D721Med (cell line): ENCODE measurements around the gene PTPN1.
"Not testable (repeated sequence)": the region's sequence is repeated elsewhere in the genome, so short reads cannot be mapped to it uniquely, and the experiment has no call there.

Experiments
- DNase-seq: peaks from one replicate; pipeline ENCODE4 v3.0.0; 2011; ENCODE audit warnings: low spot score; ENCODE audit not compliant: insufficient read length
- FAIRE-seq: peaks from 2 replicates; lab custom pipeline; 2011; peaks lifted over from hg19 to GRCh38; lab: Jason Lieb, UNC
- TF ChIP-seq, protein P1 (sequence below): IDR thresholded peaks from 2 replicates; pipeline ENCODE4 v1.5.1; 2012; ENCODE audit warnings: mild to moderate bottlenecking, control low read depth; ENCODE audit not compliant: insufficient read depth; ENCODE audit errors: missing control alignments

PTPN1 gene

GRCh38 chr20:50565383-50565782 is 55.2 kb downstream of the PTPN1 start:
- FAIRE-seq (no peak), DNase-seq (no peak)
- TF ChIP-seq, protein P1, sequence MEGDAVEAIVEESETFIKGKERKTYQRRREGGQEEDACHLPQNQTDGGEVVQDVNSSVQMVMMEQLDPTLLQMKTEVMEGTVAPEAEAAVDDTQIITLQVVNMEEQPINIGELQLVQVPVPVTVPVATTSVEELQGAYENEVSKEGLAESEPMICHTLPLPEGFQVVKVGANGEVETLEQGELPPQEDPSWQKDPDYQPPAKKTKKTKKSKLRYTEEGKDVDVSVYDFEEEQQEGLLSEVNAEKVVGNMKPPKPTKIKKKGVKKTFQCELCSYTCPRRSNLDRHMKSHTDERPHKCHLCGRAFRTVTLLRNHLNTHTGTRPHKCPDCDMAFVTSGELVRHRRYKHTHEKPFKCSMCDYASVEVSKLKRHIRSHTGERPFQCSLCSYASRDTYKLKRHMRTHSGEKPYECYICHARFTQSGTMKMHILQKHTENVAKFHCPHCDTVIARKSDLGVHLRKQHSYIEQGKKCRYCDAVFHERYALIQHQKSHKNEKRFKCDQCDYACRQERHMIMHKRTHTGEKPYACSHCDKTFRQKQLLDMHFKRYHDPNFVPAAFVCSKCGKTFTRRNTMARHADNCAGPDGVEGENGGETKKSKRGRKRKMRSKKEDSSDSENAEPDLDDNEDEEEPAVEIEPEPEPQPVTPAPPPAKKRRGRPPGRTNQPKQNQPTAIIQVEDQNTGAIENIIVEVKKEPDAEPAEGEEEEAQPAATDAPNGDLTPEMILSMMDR = no peak

- no peak for DNase-seq
- TF ChIP-seq, protein P1 = no peak
- FAIRE-seq = no peak
These were observed 55.7 kb downstream of the PTPN1 start for GRCh38 chr20:50565871-50566270.

GRCh38 chr20:50567860-50568548 is 57.8 kb downstream of the PTPN1 start:
- no peak for DNase-seq
- FAIRE-seq = no peak
- TF ChIP-seq, protein P1 = no peak

GRCh38 chr20:50568549-50568942 is 58.4 kb downstream of the PTPN1 start:
- no peak for DNase-seq
- no peak for FAIRE-seq
- TF ChIP-seq, protein P1 = no peak

- FAIRE-seq, DNase-seq: not testable (repeated sequence)
These were observed 59.3 kb downstream of the PTPN1 start for GRCh38 chr20:50569487-50569863.

DNA sequence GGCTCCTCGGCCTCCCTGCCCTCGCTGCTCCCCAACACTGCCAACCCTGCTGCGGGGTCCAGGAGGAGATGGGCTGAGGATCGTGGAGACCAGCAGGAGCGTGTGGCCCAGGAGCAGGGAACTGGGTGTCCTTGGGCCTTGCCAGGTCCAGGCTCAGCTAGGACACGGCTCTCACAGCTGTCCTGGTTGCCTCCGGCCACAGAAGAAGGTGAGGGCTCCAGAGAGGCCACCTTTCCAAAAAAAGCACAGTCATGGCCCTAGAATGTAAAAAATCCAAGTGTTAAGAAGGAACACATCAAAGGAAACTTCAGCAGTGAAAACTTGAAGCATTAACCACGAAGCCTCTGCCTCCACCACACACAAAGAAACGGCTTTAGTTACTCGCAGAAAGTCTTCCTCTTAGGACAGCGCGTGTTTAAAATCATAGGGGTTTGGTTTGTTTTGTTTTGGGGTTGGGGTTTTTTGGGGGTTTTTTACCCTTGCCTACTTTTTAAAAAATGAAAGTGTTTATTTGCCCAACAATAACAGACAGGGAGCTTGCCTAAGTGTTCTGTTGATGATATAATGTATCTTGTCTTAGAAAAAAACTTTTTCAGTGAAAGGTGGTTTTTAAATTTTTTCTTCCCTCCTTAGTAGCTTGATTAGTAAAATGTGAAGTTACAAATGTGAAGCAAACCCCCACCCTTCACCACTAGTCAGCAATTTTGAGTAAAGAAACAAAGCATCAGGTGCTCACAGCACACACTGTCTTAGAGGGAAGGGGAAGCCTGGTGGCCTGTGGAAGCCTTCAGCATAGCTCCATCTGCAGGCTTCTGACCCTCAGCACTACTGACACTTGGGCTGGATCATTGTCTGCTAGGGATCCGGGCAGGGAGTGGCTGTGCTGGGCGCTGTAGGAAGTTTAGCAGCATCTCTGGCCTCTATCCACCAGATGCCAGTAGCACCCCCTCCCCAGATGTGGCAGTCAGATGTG is 60.0 kb downstream of the PTPN1 start:
- DNase-seq (no peak), FAIRE-seq (no peak)
- TF ChIP-seq, protein P1 = peak; percentile 22

DNA sequence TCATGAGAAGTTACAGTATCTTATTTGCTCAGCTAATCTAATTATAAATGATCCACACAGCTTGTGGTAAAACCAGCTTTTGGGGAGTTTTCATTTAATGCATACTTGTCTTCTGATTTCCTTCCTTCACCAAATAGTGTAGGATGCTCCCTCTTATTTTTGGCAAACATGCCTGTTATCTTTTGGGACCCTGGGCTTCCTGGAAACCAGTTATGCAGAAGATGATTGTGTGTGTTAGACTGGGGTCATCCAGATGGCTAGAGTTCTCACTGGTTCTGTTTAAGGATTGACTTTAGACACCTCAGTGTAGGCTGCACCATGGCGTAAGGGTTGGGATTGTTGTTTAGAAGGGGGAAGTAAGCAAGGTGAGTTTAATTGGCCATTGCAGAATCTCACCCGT is 61.3 kb downstream of the PTPN1 start:
- TF ChIP-seq, protein P1 = no peak
- FAIRE-seq = no peak
- DNase-seq = no peak
